Naive B cell (primary cell): ENCODE data around the gene PRICKLE2. TPM values are rescaled to one million over a fixed set of nuclear protein-coding genes. Genes with fewer than 3 reads are reported as not detected.

Source experiments
- ATAC-seq, 2 donors: fragments of 150-1000 bp; cut with Tn5 transposase; 2 replicates each; pipeline ENCODE4 v1.10.0; 2021; ENCODE audit warnings: low read depth in 2 of 2, mild to moderate bottlenecking in 2 of 2, moderate library complexity in 2 of 2
- DNase-seq: peaks from one replicate; pipeline ENCODE4 v3.0.0; 2022
- H3K27ac Mint-ChIP-seq, 6 donors: one replicate each; pipeline ENCODE4 v1.8.0; 2020 to 2022; ENCODE audit warnings: mild to moderate bottlenecking in 6 of 6, mixed read lengths in 6 of 6, moderate library complexity in 5 of 6, inconsistent platforms in 2 of 6
- H3K27me3 Mint-ChIP-seq, 3 donors: one replicate each; pipeline ENCODE4 v1.8.0; 2021 to 2022; ENCODE audit warnings: mixed read lengths in 3 of 3, mild to moderate bottlenecking in 1 of 3
- H3K36me3 Mint-ChIP-seq, 2 donors: one replicate each; pipeline ENCODE4 v1.8.0; 2020 to 2022; ENCODE audit warnings: mixed read lengths in 2 of 2, inconsistent platforms in 1 of 2, mild to moderate bottlenecking in 1 of 2
- H3K4me1 Mint-ChIP-seq, 3 donors: one replicate each; pipeline ENCODE4 v1.8.0; 2020 to 2022; ENCODE audit warnings: mixed read lengths in 3 of 3, inconsistent platforms in 1 of 3, mild to moderate bottlenecking in 1 of 3, moderate library complexity in 1 of 3
- H3K4me3 Mint-ChIP-seq, 8 donors: one replicate each; pipeline ENCODE4 v1.8.0; 2020 to 2022; ENCODE audit warnings: mild to moderate bottlenecking in 8 of 8, mixed read lengths in 8 of 8, moderate library complexity in 8 of 8, inconsistent platforms in 2 of 8
- H3K9me3 Mint-ChIP-seq, 7 donors: one replicate each; pipeline ENCODE4 v1.8.0; 2020 to 2022; ENCODE audit warnings: mixed read lengths in 7 of 7, mild to moderate bottlenecking in 5 of 7, inconsistent platforms in 2 of 7, moderate library complexity in 1 of 7
- polyA plus RNA-seq, 6 donors: library from polyadenylated mRNA; unstranded; fragments of 300-500 nt; fragmentation: Illumina TruSeq; gene quantifications; one replicate each; pipeline ENCODE4 v1.2.3, GENCODE V29; 2021; ENCODE audit warnings: low read depth in 6 of 6

The PRICKLE2 gene
- polyA plus RNA-seq, 6 donors from 2014 or later: not detected

GRCh38 chr3:64222501-64223111, 2.7 kb downstream of the PRICKLE2 start:
- no peak for ATAC-seq
- peaks cover 0 to 5% (median 0%) of the 10 kb centered on the region in 3 donors for H3K4me1 Mint-ChIP-seq
- DNase-seq: no peak
- H3K27me3 Mint-ChIP-seq: peaks cover 0 to 11% (median 10%) of the 10 kb centered on the region in 3 donors
- no peak overlapping the region for H3K27ac Mint-ChIP-seq
- H3K4me3 Mint-ChIP-seq: no peak overlapping the region
- H3K9me3 Mint-ChIP-seq: peaks cover 0 to 4% (median 0%) of the 10 kb centered on the region in 7 donors
- H3K36me3 Mint-ChIP-seq: no peaks in the 10 kb centered on the region

GRCh38 chr3:64221571-64222257, 3.6 kb downstream of the PRICKLE2 start:
- Mint-ChIP-seq H3K27ac (no peak overlapping the region), H3K27me3 (peaks cover 0 to 6% (median 4%) of the 10 kb centered on the region in 3 donors), H3K4me1 (peaks cover 0 to 5% (median 0%) of the 10 kb centered on the region in 3 donors), H3K36me3 (no peaks in the 10 kb centered on the region), H3K9me3 (no peaks in the 10 kb centered on the region), H3K4me3 (no peak overlapping the region)
- no peak for DNase-seq
- no peak for ATAC-seq

DNA sequence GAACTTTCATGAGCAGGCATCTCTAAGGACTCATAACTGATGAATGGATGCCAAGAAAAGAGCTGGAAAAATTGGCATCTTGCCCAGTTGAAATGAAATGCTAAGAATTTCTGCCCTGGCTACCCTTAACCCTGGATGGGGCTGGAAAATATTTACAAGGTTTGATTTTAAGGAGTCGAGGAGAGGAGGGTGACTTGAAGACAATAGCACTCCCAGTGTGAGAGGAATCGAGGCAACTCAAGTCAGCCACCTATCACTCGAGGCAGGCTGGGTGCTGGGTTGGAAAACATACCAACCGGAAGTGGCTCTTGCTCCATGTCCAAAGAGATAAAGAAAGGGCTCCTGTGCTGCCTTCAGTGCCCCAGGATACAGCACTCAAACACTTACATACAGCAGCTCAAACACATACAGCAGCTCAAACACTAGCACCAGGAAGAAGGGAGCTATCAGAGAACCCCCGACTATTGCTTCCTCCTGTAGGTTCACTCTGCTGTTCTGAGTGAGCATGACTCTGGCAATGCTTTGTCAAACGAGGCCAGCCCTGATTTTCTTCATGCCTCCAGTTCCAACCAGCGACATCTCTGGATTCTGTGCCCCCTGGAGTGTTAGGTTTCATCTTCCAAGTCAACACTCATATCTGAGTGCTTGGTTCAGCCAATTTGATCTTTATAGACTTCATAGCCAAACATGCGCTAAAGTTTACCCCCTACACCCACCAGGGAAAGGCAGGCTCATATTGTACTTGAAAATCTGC, 4.9 kb downstream of the PRICKLE2 start:
- Mint-ChIP-seq H3K36me3 (no peaks in the 10 kb centered on the region), H3K27ac (peak overlapping the region in 1 of 6 donors; percentile 51), H3K9me3 (no peaks in the 10 kb centered on the region), H3K4me1 (peaks cover 0 to 5% (median 0%) of the 10 kb centered on the region in 3 donors), H3K27me3 (peaks cover 0 to 6% (median 4%) of the 10 kb centered on the region in 3 donors), H3K4me3 (no peak overlapping the region)
- ATAC-seq: no peak
- DNase-seq: no peak

DNA sequence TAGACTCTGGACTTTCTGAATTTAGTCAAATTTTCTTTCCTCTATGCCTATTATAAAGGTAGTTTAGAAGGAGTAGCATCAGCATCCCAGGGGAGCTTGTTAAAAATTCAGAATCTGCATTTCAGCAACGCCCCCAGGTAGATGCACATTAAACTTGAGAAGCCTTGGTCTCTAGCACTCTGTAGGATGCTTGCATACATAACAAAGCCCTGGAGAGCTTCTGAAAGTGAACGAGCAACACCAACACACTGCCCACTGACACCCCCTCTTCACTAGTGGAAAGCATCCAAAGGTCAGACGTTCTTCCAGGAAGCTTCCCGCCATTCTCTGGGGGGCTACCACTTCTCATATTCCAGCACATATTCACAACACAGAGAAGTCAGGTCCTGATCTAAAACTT, 6.5 kb downstream of the PRICKLE2 start:
- H3K4me1 Mint-ChIP-seq: no peaks in the 10 kb centered on the region
- ATAC-seq (no peak), DNase-seq (no peak)
- peaks cover 0 to 4% (median 0%) of the 10 kb centered on the region in 7 donors for H3K9me3 Mint-ChIP-seq
- no peak overlapping the region for H3K4me3 Mint-ChIP-seq
- peaks cover 0 to 8% (median 0%) of the 10 kb centered on the region in 3 donors for H3K27me3 Mint-ChIP-seq
- no peaks in the 10 kb centered on the region for H3K36me3 Mint-ChIP-seq
- no peak overlapping the region for H3K27ac Mint-ChIP-seq

DNA sequence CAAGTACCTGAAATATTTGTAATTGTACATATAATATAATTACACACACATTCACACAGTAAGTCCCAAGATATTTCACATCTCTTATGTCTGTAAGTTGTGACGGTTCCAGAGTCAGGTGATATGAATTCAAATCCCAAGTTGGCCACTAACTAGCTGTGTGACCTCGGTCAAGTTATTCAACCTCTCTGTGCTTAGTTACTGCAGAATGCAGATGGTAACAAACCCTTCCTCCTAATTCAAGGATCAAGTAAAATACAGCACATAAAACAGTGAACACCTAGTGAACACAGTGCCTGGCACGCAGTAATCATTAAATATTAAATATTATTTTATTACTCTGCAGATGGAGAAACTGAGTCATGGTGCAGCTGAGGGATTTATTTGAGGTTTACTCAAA, 6.9 kb downstream of the PRICKLE2 start:
- Mint-ChIP-seq H3K4me3 (no peak overlapping the region), H3K9me3 (peaks cover 0 to 4% (median 0%) of the 10 kb centered on the region in 7 donors), H3K36me3 (no peaks in the 10 kb centered on the region), H3K4me1 (no peaks in the 10 kb centered on the region), H3K27me3 (peaks cover 0 to 6% (median 0%) of the 10 kb centered on the region in 3 donors), H3K27ac (no peak overlapping the region)
- DNase-seq: no peak
- ATAC-seq: no peak

- Mint-ChIP-seq H3K27ac (no peak overlapping the region), H3K36me3 (no peaks in the 10 kb centered on the region), H3K4me1 (no peaks in the 10 kb centered on the region), H3K9me3 (peaks cover 0 to 4% (median 0%) of the 10 kb centered on the region in 7 donors), H3K4me3 (no peak overlapping the region), H3K27me3 (peaks cover 0 to 4% (median 0%) of the 10 kb centered on the region in 3 donors)
- ATAC-seq: no peak
- no peak for DNase-seq
Measured at GRCh38 chr3:64216274-64217147, 8.8 kb downstream of the PRICKLE2 start.

GRCh38 chr3:64215559-64215958, 9.7 kb downstream of the PRICKLE2 start:
- no peaks in the 10 kb centered on the region for H3K36me3 Mint-ChIP-seq
- no peak overlapping the region for H3K27ac Mint-ChIP-seq
- DNase-seq: no peak
- H3K9me3 Mint-ChIP-seq: peaks cover 0 to 4% (median 0%) of the 10 kb centered on the region in 7 donors
- no peak for ATAC-seq
- no peaks in the 10 kb centered on the region for H3K4me1 Mint-ChIP-seq
- peaks cover 0 to 9% (median 0%) of the 10 kb centered on the region in 3 donors for H3K27me3 Mint-ChIP-seq
- no peak overlapping the region for H3K4me3 Mint-ChIP-seq

DNA sequence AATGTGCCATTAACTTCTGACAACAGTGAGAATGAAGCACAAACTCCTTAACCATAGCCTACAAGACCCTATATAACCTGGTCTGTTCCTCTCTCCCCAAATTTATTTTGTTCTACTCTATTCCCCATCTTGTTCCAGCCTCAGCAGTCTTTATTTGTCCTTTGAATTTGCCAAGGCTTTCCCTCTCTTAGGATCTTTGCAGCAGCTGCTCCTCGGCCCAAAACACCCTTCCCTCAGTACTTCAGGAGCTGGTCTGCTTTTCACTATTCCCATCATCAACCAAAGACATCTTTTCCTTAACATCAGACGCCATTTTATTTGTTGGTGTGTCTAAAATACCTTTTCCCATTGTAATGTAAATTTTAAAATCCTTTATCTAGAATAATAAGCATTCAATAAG, 10.2 kb downstream of the PRICKLE2 start:
- ATAC-seq: no peak
- DNase-seq: no peak
- Mint-ChIP-seq H3K4me1 (no peaks in the 10 kb centered on the region), H3K9me3 (peaks cover 0 to 4% (median 0%) of the 10 kb centered on the region in 7 donors), H3K36me3 (no peaks in the 10 kb centered on the region), H3K27me3 (peaks cover 0 to 9% (median 0%) of the 10 kb centered on the region in 3 donors), H3K4me3 (no peak overlapping the region), H3K27ac (no peak overlapping the region)

GRCh38 chr3:64214381-64215018, 10.8 kb downstream of the PRICKLE2 start:
- no peak for DNase-seq
- H3K36me3 Mint-ChIP-seq: no peaks in the 10 kb centered on the region
- H3K9me3 Mint-ChIP-seq: peaks cover 0 to 4% (median 0%) of the 10 kb centered on the region in 7 donors
- H3K27ac Mint-ChIP-seq: no peak overlapping the region
- ATAC-seq: no peak
- no peaks in the 10 kb centered on the region for H3K4me1 Mint-ChIP-seq
- no peak overlapping the region for H3K4me3 Mint-ChIP-seq
- peaks cover 0 to 9% (median 0%) of the 10 kb centered on the region in 3 donors for H3K27me3 Mint-ChIP-seq

GRCh38 chr3:64213962-64214379, 11.3 kb downstream of the PRICKLE2 start:
- Mint-ChIP-seq H3K36me3 (no peaks in the 10 kb centered on the region), H3K27ac (no peak overlapping the region), H3K4me1 (no peaks in the 10 kb centered on the region), H3K27me3 (peaks cover 0 to 9% (median 0%) of the 10 kb centered on the region in 3 donors), H3K4me3 (peak overlapping the region in 1 of 8 donors; percentile 48), H3K9me3 (peaks cover 0 to 4% (median 0%) of the 10 kb centered on the region in 7 donors)
- no peak for ATAC-seq
- DNase-seq: no peak

DNA sequence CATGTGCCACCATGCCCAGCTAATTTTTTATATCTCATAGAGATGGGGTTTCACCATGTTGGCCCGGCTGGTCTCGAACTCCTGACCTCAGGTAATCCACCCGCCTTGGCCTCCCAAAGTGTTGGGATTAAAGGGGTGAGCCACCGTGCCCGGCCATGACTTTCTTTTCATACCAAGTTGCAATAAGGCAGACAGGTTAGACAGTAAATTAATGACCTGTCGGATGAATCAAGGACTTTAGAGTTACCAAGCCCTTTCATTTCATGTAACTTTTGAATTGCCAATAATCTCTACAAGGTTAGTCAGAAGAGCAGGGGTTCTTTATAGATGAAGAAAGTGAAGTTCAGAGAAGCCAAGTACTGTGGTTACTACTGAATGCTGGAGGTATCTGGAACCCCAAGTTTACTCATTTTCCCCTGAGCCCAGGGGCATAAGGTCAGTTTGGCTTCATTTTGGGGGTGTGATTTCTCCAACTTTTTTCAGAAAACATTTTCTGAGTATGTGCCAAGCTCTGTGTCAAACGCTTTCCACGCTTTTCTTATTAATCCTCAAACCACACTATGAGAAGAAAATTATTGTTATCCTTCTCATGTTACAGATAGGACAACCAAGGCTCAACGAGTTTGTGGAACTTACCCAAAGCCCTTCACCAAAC, 11.9 kb downstream of the PRICKLE2 start:
- peaks cover 0 to 9% (median 0%) of the 10 kb centered on the region in 3 donors for H3K27me3 Mint-ChIP-seq
- no peak overlapping the region for H3K27ac Mint-ChIP-seq
- H3K4me3 Mint-ChIP-seq: peak overlapping the region in 1 of 8 donors; percentile 48
- no peaks in the 10 kb centered on the region for H3K36me3 Mint-ChIP-seq
- DNase-seq (no peak), ATAC-seq (no peak)
- H3K4me1 Mint-ChIP-seq: no peaks in the 10 kb centered on the region
- H3K9me3 Mint-ChIP-seq: peaks cover 0 to 4% (median 0%) of the 10 kb centered on the region in 7 donors
